GM18502 (cell line): ENCODE results near the gene ANKS1B.

Experiments used
- ATAC-seq: cut with Tn5 transposase; IDR thresholded peaks from one replicate; pipeline ENCODE4 v1.9.1; 2021; ENCODE audit warnings: mild to moderate bottlenecking; ENCODE audit not compliant: unreplicated experiment, poor library complexity

The ANKS1B gene

DNA sequence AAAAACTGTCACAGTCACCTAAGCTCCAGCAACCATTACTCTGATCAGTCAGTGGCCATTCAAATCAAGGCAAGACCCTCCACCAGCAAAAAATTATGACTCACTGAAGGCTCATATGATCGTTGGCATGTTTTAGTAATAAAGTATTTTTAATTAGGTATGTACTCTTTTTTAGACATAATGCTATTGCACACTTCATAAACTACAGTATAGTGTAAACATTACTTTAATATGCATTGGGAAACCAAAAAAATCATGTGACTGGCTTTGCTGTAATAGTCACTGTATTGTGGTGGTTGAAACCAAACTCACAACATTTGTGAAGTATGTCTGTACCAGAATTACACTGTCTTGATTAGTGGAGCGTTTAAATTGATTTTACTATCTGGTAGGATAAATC is 471.7 kb downstream of the ANKS1B start:
- ATAC-seq: no peak

DNA sequence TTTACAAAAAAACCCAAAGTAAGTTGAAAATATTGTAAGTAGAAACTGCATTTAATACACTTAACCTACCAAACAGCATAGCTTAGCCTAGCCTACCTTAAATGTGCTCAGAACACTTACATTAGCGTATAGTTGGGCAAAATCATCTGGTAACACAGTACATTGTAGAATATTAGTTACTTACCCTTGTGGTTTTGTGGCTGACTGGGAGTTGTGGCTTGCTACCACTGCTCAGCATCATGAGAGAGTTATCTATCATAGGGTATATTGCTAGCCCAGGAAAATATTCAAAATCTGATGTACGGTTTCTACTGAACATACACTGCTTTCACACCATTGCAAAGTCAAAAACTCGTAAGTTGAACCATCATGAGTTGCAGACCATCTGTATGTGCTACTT is 478.9 kb downstream of the ANKS1B start:
- ATAC-seq: no peak

DNA sequence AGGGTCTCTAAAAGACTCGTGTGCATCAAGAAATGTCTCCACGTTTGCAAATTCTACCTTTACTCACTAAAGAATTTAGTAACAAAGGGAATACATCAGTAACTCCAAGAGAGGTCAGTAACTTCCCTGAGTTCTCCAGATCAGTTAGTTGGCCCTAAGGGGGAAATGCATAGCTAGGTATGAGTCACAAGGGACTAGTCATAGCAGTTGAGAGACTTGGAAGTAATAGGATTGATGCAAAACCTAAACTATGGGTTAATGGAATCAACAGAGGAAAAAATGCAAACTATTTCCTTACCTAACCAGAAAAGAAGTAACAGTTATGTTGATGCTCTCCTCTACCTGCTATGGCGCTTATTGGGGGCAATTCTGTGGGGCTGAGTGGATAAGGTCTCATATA is 486.0 kb downstream of the ANKS1B start:
- ATAC-seq: no peak

GRCh38 chr12:99495799-99496198 is 488.9 kb downstream of the ANKS1B start:
- no peak for ATAC-seq

- no peak for ATAC-seq
Observed at GRCh38 chr12:99493197-99493596, 491.5 kb downstream of the ANKS1B start.

- ATAC-seq: no peak
Observed at GRCh38 chr12:99486277-99486676, 498.5 kb downstream of the ANKS1B start.

- no peak for ATAC-seq
Observed at GRCh38 chr12:99479149-99479548, 505.6 kb downstream of the ANKS1B start.

DNA sequence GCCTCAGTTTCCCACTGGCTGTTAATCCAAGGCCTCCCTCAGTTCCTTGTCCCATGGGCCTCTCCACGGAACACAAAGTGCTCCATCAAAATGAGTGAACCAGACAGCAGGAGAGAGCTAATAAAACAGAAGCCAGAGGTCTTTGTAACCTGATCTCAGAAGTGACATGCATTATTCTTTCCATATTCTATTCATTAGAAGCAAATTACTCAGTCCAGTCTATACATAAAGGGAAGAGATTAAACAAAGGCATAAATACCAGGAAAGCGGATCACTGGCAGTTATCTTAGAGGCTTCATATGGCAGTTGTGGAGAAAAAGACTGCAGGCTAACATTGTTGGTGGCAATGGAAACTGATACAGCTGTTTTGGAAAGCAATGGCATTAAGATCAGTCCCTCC is 507.8 kb downstream of the ANKS1B start:
- ATAC-seq: no peak

DNA sequence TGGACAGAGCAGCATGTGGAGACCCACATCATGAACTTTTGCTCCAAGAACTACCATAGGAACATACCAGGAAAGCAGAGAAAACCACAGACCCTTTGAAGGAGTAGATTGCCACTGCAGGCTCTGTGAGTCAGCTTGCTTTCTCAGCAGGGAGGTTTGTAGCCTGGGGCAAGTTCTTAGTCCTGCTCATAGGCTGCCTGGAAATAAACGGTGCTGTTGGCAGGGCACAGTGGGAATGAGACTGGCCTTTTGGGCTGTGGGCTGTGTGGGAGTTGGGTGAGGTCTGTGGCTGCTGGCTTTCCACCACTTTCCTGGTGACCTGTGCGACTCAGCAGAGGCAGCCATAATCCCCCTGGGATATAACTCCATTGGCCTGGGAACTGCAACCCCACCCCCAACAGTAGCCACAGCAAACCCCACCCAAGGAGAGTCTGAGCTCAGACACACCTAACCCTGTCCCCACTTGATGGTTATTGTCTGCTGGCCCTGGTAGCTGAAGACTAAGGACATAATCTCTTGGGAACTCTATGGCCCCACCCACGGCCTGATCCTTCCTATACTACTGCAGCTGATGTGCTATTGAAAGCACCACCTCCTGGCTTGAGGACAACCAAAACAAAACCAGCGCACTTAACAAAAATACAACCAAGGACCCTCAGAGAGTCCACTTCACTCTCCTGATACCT is 529.2 kb downstream of the ANKS1B start:
- peak; percentile 29 for ATAC-seq

DNA sequence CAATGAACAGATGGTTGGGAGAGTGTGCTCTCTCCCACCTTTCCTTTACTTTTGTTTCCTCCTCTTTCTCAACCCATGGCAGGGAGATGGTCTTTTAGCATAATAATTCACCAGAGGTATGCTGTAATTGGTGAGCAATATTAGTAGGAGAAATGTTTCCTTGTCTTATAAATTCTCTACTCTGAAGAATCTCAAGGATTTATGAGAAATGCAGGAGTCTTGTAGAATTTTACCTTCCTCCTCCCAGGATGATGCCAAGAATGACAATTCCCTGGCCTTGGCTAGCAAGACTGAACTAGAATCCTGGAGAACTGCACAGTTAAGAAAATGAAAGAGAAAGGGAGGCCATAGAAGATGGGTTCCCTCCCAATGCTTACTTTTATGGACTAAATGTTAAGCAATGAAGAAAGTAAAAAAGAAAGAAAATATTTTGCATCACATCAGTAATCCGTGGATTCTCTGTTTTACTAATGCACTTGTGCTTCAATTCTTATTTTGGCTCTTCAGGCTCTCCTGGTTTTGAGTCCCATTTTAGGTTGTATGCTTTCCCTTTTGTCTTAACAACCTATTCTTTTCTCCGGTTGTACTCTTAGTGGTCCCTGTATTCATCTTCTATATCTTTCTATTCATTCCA is 530.1 kb downstream of the ANKS1B start:
- peak; percentile 35 for ATAC-seq

DNA sequence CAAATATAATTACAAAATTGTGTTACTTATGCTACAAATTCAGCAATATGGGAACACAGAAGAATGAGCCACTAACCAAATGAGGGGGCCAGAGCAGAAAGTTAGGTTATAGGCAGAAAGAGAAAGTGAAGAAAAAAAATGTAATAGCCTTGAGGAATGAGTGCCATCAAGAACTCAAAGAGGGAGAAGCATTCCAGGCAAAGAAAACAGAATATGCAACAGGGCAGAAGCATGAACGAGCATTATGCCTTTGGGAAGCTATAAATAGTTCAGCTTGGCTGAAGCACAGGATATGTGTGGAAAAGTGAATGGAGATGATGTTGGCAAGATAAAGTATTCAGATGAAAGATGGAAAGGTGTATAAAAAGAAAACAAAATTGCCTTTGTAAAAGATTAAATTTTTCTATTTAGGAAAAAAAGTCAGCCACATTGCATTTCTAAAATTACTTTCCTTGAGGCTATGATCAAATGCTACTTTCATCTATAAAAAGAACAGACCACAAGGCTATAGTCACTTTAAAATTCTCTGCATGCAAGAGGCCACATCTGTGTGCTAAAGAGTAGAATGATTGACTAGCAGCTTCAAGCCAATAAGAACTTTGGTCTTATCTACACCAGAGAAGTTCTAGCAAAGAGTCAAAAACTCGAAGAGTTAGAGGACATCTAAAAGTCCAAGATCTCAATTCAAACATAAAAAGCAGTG is 530.7 kb downstream of the ANKS1B start:
- ATAC-seq: peak; percentile 64

- ATAC-seq: no peak
Observed at GRCh38 chr12:99450036-99450630, 534.6 kb downstream of the ANKS1B start.

- ATAC-seq: peak; percentile 72
Observed at GRCh38 chr12:99444859-99445316, 539.8 kb downstream of the ANKS1B start.

DNA sequence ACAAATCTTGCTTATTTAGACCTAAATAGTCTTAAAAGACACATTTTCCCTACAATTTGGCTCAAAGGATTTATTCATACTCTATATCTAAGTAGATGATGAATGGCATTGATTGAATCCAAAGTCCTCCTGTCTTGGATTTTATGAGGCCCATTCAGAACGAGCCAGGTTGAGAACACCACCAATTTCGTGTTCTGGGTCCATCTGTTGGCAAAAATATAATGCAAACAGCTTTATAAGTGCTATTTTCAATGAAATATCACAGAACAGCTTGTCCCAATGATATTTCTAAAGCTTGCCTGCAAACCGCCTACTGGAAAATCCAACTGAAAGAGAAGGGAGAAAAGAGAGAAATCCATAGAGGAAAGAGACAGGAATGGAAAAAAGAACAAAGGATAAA is 542.0 kb downstream of the ANKS1B start:
- ATAC-seq: no peak

DNA sequence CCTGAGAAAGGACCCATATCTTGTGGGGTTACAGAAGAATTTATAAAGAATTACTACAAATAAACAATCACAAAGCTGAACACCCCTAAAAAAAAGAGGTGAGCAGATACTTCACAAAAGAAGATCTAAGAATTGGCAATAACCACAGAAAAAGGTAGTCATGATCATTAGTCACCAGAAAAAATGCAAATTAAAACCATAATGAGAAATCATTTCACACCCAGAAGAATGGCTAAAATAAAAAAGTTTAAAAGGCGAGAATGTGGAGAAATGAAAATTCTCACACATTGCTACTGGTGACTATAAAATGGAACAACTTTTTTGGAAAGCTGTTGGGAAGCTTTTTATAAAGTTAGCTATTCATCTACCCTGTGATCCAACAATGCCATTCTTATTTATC is 545.3 kb downstream of the ANKS1B start:
- ATAC-seq: no peak

DNA sequence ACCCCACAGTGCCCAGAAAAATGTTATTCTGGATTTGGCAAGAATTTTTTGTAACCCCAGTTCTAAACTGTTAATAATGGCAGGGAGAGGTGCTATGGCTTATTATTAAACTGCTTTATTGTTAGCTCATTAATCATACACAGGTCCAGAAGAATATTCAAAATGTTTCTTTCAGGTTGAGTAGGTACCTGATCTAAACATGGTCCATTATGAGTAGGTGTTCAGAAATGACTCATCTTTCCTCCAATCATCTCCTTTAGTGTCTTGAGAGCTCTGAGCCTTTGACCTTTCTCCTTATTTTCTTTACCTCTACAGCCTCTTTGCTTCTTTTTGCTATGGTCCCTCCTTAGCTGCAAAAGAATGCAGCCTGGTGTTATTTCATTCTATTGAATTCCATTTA is 548.2 kb downstream of the ANKS1B start:
- ATAC-seq: peak; percentile 98

DNA sequence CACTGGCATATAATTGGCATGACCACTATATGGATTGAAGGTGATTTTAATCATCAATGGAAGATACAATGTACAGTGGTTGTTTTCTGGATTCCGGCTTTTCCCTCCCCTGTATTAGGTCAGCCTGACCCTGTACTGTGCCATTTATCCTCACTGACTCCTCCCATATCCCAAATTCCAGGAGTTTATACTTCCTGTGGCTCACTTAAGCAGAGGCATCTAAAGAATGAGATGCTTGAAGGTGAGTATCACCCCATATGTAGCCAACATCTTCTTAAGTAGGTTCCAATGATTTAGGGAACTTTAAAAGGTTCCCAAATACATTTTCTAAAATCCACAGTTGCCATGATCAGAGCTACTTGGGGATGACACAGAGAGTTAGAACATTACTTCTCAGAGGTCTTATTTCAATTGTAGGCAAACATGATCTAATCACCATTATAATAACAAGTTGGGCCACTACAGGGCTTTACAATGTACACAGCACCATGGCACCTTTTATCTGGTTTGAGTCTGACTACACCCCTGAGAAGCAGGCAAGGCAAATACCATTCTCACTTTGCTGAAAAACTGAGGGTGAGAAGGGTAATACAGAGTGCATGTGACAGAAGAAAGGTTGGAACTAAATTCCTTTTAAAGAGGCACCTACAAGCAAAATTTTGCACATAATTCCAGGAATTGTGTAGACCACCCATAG is 549.5 kb downstream of the ANKS1B start:
- ATAC-seq: no peak

DNA sequence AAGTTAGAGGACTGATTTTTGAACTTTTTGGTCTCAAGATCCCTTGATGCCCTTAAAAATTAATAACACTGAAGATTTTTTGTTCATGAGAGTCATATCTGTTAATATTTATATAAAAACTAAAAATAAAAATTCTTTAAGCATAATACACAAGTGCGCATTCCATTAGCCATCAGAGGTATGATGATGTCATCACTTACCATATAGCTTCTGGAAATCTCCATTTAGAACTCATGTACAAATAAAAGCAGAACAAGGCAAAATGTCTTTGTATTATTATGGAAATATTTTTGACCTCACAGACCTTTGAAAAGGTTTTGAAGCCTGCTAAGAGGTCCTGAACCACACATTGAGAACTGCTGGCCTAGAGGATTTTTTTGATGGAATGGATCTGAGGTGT is 551.6 kb downstream of the ANKS1B start:
- no peak for ATAC-seq

DNA sequence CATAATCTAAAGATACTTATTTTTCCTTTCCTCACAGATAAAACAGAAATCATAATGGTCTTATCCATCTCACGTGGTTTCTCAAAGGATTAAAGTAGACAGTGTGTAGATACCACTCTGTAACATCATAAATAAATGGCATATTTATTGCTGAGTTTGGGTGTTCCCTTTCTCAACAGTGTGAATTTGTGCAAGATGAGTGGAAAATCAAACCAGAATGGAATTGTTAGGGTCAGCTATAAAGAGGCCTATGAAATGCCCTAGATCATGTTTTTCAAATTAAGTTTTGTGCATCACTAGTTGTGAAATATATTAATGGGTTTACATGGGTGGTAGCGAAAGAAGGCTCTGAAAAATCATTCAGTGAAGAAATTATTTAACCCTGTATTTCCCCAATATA is 553.5 kb downstream of the ANKS1B start:
- no peak for ATAC-seq

GRCh38 chr12:99427104-99427503 is 557.6 kb downstream of the ANKS1B start:
- ATAC-seq: no peak

DNA sequence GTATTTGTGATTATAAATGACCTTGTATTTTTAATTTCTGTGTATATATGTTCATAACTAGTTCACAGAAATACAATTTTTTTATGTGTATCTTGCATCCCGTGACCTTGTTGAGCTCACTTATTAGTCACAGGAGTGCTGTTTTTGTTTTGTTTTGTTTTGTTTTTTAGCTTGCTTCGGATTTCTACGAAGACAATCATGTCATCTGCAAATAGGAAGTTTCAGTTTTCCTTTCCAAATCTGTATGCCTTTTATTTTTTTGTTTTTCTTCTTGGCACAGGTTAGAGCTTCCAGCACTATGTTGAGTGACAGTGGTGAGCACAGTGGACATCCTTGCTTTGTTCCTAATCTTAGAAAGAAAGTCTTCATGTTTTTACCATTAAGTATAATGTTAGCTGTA is 566.4 kb downstream of the ANKS1B start:
- peak; percentile 66 for ATAC-seq
